ENCODE measurements around the gene ENHO.

- TF ChIP-seq CTCF (IDR thresholded peaks at IDR 0.05) = no peak
- TF ChIP-seq POLR2A (IDR thresholded peaks at IDR 0.05) = no peak
Measured at GRCh38 chr9:34551751-34552605, 29.2 kb upstream of the ENHO start.
